IMR-90 (cell line): ENCODE data around the gene CACNA1I. TPM values are rescaled to one million over a fixed set of nuclear protein-coding genes. Genes with fewer than 3 reads are reported as not detected.

Experiments used
- ATAC-seq: fragments of 200-7000 bp; cut with Tn5 transposase; 2 replicates; pipeline ENCODE4 v1.9.1; 2020; ENCODE audit warnings: low read depth, mild to moderate bottlenecking, moderate library complexity
- BruUV-seq: library from RNA; stranded (reverse); fragments of 400-500 nt; replicated peaks from 2 replicates; lab custom pipeline; 2021; lab: Mats Ljungman, UMichigan
- CTCF ChIA-PET: fragments of 300-600 bp; formaldehyde crosslinking; extraction: SDS; loops from one replicate; lab custom pipeline; 2021; ENCODE audit warnings: antibody characterized with exemption; lab: Yijun Ruan, JAX
- POLR2A ChIA-PET: fragments of 300-600 bp; sonication (Branson Sonifier 250); formaldehyde crosslinking; loops from one replicate; lab custom pipeline; 2022; ENCODE audit warnings: antibody characterized with exemption; ENCODE audit not compliant: unreplicated experiment; lab: Charles Lee
- DNase-seq: peaks from one replicate; pipeline ENCODE4 v3.0.0; 2013
- H2AFZ ChIP-seq: replicated peaks from 2 replicates; pipeline ENCODE3; 2013; ENCODE audit warnings: low read length, mild to moderate bottlenecking; ENCODE audit not compliant: poor library complexity
- H2AK5ac ChIP-seq: 2 replicates; pipeline ENCODE4 v1.6.1; 2013; ENCODE audit warnings: low read depth, low read length, inconsistent platforms
- H2AK9ac ChIP-seq: replicated peaks from 2 replicates; pipeline ENCODE3; 2013; ENCODE audit warnings: mild to moderate bottlenecking, low read depth, low read length, moderate library complexity; ENCODE audit not compliant: poor library complexity
- H2BK120ac ChIP-seq: 2 replicates; pipeline ENCODE4 v1.6.1; 2013; ENCODE audit warnings: low read depth, low read length, inconsistent platforms
- H2BK15ac ChIP-seq: 3 replicates; pipeline ENCODE4 v1.6.1; 2013; ENCODE audit warnings: low read depth, low read length, inconsistent platforms
- H2BK20ac ChIP-seq: 2 replicates; pipeline ENCODE4 v1.6.1; 2013; ENCODE audit warnings: low read depth, mild to moderate bottlenecking, inconsistent platforms, low read length, moderate library complexity
- H2BK5ac ChIP-seq: 2 replicates; pipeline ENCODE4 v1.6.1; 2013; ENCODE audit warnings: mild to moderate bottlenecking, low read depth, low read length, inconsistent platforms; ENCODE audit not compliant: poor library complexity, severe bottlenecking
- H3K14ac ChIP-seq: replicated peaks from 2 replicates; pipeline ENCODE4 v1.6.1; 2013; ENCODE audit warnings: low read depth, low read length, inconsistent platforms
- H3K18ac ChIP-seq: 2 replicates; pipeline ENCODE4 v1.6.1; 2013; ENCODE audit warnings: low read depth, low read length, control low read depth
- H3K23ac ChIP-seq: 2 replicates; pipeline ENCODE4 v1.6.1; 2013; ENCODE audit warnings: low read depth, low read length, inconsistent platforms
- H3K27ac ChIP-seq: 2 replicates; pipeline ENCODE4 v1.5.1; 2013; ENCODE audit warnings: mild to moderate bottlenecking, control low read depth, low read length; ENCODE audit not compliant: insufficient read depth
- H3K27me3 ChIP-seq: 2 replicates; pipeline ENCODE4 v1.6.1; 2013; ENCODE audit warnings: low read length; ENCODE audit not compliant: control insufficient read depth, insufficient read depth
- H3K36me3 ChIP-seq: 2 replicates; pipeline ENCODE4 v1.6.1; 2013; ENCODE audit warnings: low read length, mixed read lengths; ENCODE audit not compliant: control insufficient read depth, insufficient read depth
- H3K4ac ChIP-seq: 2 replicates; pipeline ENCODE4 v1.6.1; 2013; ENCODE audit warnings: low read depth, low read length, inconsistent platforms
- H3K4me1 ChIP-seq: 2 replicates; pipeline ENCODE4 v1.6.1; 2013; ENCODE audit warnings: low read length, mixed read lengths; ENCODE audit not compliant: control insufficient read depth, insufficient read depth
- H3K4me2 ChIP-seq: 2 replicates; pipeline ENCODE4 v1.6.1; 2013; ENCODE audit warnings: low read depth, mild to moderate bottlenecking, control low read depth, low read length, moderate library complexity
- H3K4me3 ChIP-seq: 2 replicates; pipeline ENCODE4 v1.5.1; 2013; ENCODE audit warnings: low read depth, mild to moderate bottlenecking, control low read depth, low read length, moderate library complexity; ENCODE audit not compliant: insufficient read depth
- H3K56ac ChIP-seq: 2 replicates; pipeline ENCODE4 v1.6.1; 2013; ENCODE audit warnings: low read length, inconsistent platforms; ENCODE audit not compliant: insufficient read depth; ENCODE audit errors: extremely low read depth
- H3K79me1 ChIP-seq, 2 experiments: 2 replicates each; pipeline ENCODE4 v1.6.1; 2013; ENCODE audit warnings: low read length in 2 of 2, inconsistent platforms in 1 of 2, low read depth in 1 of 2
- H3K9ac ChIP-seq: 2 replicates; pipeline ENCODE4 v1.6.1; 2013; ENCODE audit warnings: low read depth, low read length, control low read depth
- H3K9me1 ChIP-seq: 2 replicates; pipeline ENCODE4 v1.6.1; 2013; ENCODE audit warnings: low read length, inconsistent platforms; ENCODE audit not compliant: insufficient read depth
- H3K9me3 ChIP-seq: 2 replicates; pipeline ENCODE4 v1.6.1; 2013; ENCODE audit warnings: low read length; ENCODE audit not compliant: control insufficient read depth, insufficient read depth
- H4K20me1 ChIP-seq: 2 replicates; pipeline ENCODE4 v1.6.1; 2013; ENCODE audit warnings: low read length, inconsistent platforms; ENCODE audit not compliant: insufficient read depth
- H4K5ac ChIP-seq: 2 replicates; pipeline ENCODE4 v1.6.1; 2013; ENCODE audit warnings: mild to moderate bottlenecking, low read depth, low read length, control low read depth
- H4K8ac ChIP-seq, 2 experiments: 2 replicates each; pipeline ENCODE4 v1.6.1; 2013; ENCODE audit warnings: low read depth in 2 of 2, low read length in 2 of 2, control low read depth in 1 of 2, inconsistent platforms in 1 of 2
- H4K91ac ChIP-seq: 2 replicates; pipeline ENCODE4 v1.6.1; 2013; ENCODE audit warnings: low read depth, low read length, inconsistent platforms; ENCODE audit not compliant: insufficient read depth
- CEBPB ChIP-seq: IDR thresholded peaks from 2 replicates; pipeline ENCODE4 v1.6.1; 2012; ENCODE audit warnings: low read depth, low read length, improper control_type of control experiment
- CHD1 ChIP-seq: IDR thresholded peaks from 2 replicates; pipeline ENCODE4 v1.6.1; 2012; ENCODE audit warnings: low read depth, low read length, improper control_type of control experiment
- CTCF ChIP-seq: conservative IDR thresholded peaks from 2 replicates; pipeline ENCODE4 v1.5.1; 2012; ENCODE audit warnings: mild to moderate bottlenecking, low read depth, low read length, improper control_type of control experiment
- MAFK ChIP-seq: IDR thresholded peaks from 2 replicates; pipeline ENCODE4 v1.6.1; 2012; ENCODE audit warnings: low read depth, low read length, improper control_type of control experiment
- POLR2A ChIP-seq: IDR thresholded peaks from 2 replicates; pipeline ENCODE4 v1.6.1; 2012; ENCODE audit warnings: mild to moderate bottlenecking, low read depth, low read length
- SMC3 ChIP-seq: fragments of 150-350 bp; IDR thresholded peaks from 2 replicates; pipeline ENCODE4 v1.6.1; 2016; ENCODE audit warnings: low read depth, mild to moderate bottlenecking, antibody characterized with exemption, low read length, moderate library complexity
- USF2 ChIP-seq: fragments of 150-350 bp; IDR thresholded peaks from 2 replicates; pipeline ENCODE4 v1.6.1; 2017; ENCODE audit warnings: mild to moderate bottlenecking, antibody characterized with exemption, low read length, low read depth
- WGBS, 2 experiments: methylation state at CpG; one replicate each; pipeline versions ENCODE4 v1.1.5 to v1.1.7; 2013; ENCODE audit warnings: missing lambda C conversion rate in 2 of 2; ENCODE audit not compliant: insufficient read length in 1 of 2; ENCODE audit errors: extremely low coverage in 2 of 2; 5-methylcytosine and 5-hydroxymethylcytosine counted together
- dilution Hi-C: fragments of 300-500 bp; cut with HindIII; formaldehyde crosslinking; loops from one replicate; pipeline ENCODE4 v1.14.3; 2018; ENCODE audit warnings: low sequenced_read_pairs; ENCODE audit not compliant: unreplicated experiment
- in situ Hi-C: fragments of 300-500 bp; cut with MboI; formaldehyde crosslinking; loops from 3 replicates; pipeline ENCODE4 v1.14.3; 2019; ENCODE audit warnings: low sequenced_read_pairs, inconsistent platforms, mixed read lengths
- intact Hi-C: fragments of 100-400 bp; cut with micrococcal nuclease; formaldehyde crosslinking; loops from 2 replicates; pipeline ENCODE4 v1.10.0; 2022
- polyA plus RNA-seq, 3 experiments: library from polyadenylated mRNA; depleted of rRNA; stranded (reverse); fragments of >200 nt; gene quantifications; 2 replicates each; pipeline ENCODE4 v1.2.3, GENCODE V29; 2012; ENCODE audit warnings: low replicate concordance in 1 of 3
- total RNA-seq: library from RNA; depleted of rRNA; stranded (reverse); fragments of >200 nt; gene quantifications from 2 replicates; pipeline ENCODE4 v1.2.3, GENCODE V29; 2012

CACNA1I gene
- total and polyA plus RNA-seq, 2 of the 4 experiments (the other 2 are of a cell fraction): under 0.01 to 0.02 TPM

- POLR2A ChIA-PET: no interaction called here
- intact Hi-C loops: no loop called here
Measured at GRCh38 chr22:39693943-39694500, 123.5 kb downstream of the CACNA1I start.

More at GRCh38 chr22:39693943-39694500, 123.5 kb downstream of the CACNA1I start:
- BruUV-seq: no TSS peak
- no peak overlapping the region for H2AK9ac ChIP-seq
- no peak overlapping the region for H2BK5ac ChIP-seq
- peaks cover 2% of the 10 kb centered on the region; the same call in 1 of the 2 replicates for H3K4me1 ChIP-seq
- H3K4ac ChIP-seq: no peak overlapping the region
- no peaks in the 10 kb centered on the region for H4K20me1 ChIP-seq
- TF ChIP-seq USF2 (no peak), POLR2A (no peak), MAFK (no peak), SMC3 (no peak), CTCF (no peak), CEBPB (no peak), CHD1 (no peak)
- DNase-seq: no peak
- no peak overlapping the region for H4K8ac ChIP-seq
- no peak overlapping the region for H3K27ac ChIP-seq
- H3K36me3 ChIP-seq: no peaks in the 10 kb centered on the region
- in situ Hi-C loops (no loop called here), dilution Hi-C loops (no loop called here)
- whole genome bisulfite sequencing, 2 experiments: 47% methylated on average over 10 of the region's 14 CpGs; no CpG with 5 or more reads in 1 of the 2 experiments
- H3K9me3 ChIP-seq: no peaks in the 10 kb centered on the region
- H3K9ac ChIP-seq: no peak overlapping the region
- no peak overlapping the region for H3K14ac ChIP-seq
- no peak overlapping the region for H3K23ac ChIP-seq
- no peaks in the 10 kb centered on the region for H3K9me1 ChIP-seq
- CTCF ChIA-PET: no interaction called here
- H4K5ac ChIP-seq: no peak overlapping the region
- no peak overlapping the region for H3K18ac ChIP-seq
- no peak overlapping the region for H2BK20ac ChIP-seq
- H2BK120ac ChIP-seq: no peak overlapping the region
- H3K4me3 ChIP-seq: no peak overlapping the region
- no peak overlapping the region for H2AK5ac ChIP-seq
- no peak overlapping the region for H4K91ac ChIP-seq
- H3K4me2 ChIP-seq: no peak overlapping the region
- no peak overlapping the region for H2BK15ac ChIP-seq
- H3K27me3 ChIP-seq: peaks cover 73% of the 10 kb centered on the region
- no peak overlapping the region for H3K56ac ChIP-seq
- no peak overlapping the region for H2AFZ ChIP-seq
- no peak for ATAC-seq
- no peaks in the 10 kb centered on the region for H3K79me1 ChIP-seq
